Esophagus muscularis mucosa (tissue), 4 donors: ENCODE results near the gene SLC14A1. TPM values are rescaled to one million over a fixed set of nuclear protein-coding genes. Genes with fewer than 3 reads are reported as not detected.

Experiments
- DNase-seq: peaks from one replicate; pipeline ENCODE4 v3.0.0-alpha.2; 2017; ENCODE audit errors: extremely low spot score
- H3K27ac ChIP-seq, 4 donors: fragments of 200-600 bp; sonication (generic); replicated peaks in 1 of 4; 1 replicate in 3 of 4; 2 replicates in 1 of 4; pipeline ENCODE4 v1.5.1; 2016 to 2019; ENCODE audit warnings: mild to moderate bottlenecking in 1 of 4
- H3K27me3 ChIP-seq, 4 donors: fragments of 200-600 bp; sonication (generic); one replicate each; pipeline versions ENCODE4 v1.5.1 to v1.6.0; 2016 to 2019
- H3K36me3 ChIP-seq, 4 donors: fragments of 200-600 bp; sonication (generic); one replicate each; pipeline ENCODE4 v1.5.1; 2016 to 2019
- H3K4me1 ChIP-seq, 4 donors: fragments of 200-600 bp; sonication (generic); one replicate each; pipeline ENCODE4 v1.5.1; 2016 to 2019
- H3K4me3 ChIP-seq, 4 donors: fragments of 200-600 bp; sonication (generic); 1 replicate in 2 of 4; 2 replicates in 2 of 4; pipeline ENCODE4 v1.5.1; 2016 to 2019; ENCODE audit warnings: mild to moderate bottlenecking in 4 of 4, moderate library complexity in 1 of 4
- H3K9me3 ChIP-seq, 4 donors: fragments of 200-600 bp; sonication (generic); 1 replicate in 3 of 4; 2 replicates in 1 of 4; pipeline ENCODE4 v1.5.1; 2016 to 2019
- EP300 ChIP-seq: sonication (generic); formaldehyde crosslinking; IDR thresholded peaks from one replicate; pipeline ENCODE4 v1.6.1; 2017; ENCODE audit warnings: antibody characterized with exemption
- POLR2A ChIP-seq: fragments of 450-650 bp; IDR thresholded peaks from one replicate; pipeline ENCODE4 v1.6.1; 2017; ENCODE audit warnings: antibody characterized with exemption, moderate library complexity, mild to moderate bottlenecking, low read depth
- POLR2AphosphoS5 ChIP-seq, 2 donors: sonication (generic); formaldehyde crosslinking; IDR thresholded peaks; one replicate each; pipeline ENCODE4 v1.6.1; 2017; ENCODE audit warnings: antibody characterized with exemption in 2 of 2
- WGBS: methylation state at CpG from one replicate; pipeline ENCODE4 v1.1.5; 2018; 5-methylcytosine and 5-hydroxymethylcytosine counted together
- intact Hi-C: fragments of 100-400 bp; cut with DNase I; formaldehyde crosslinking; loops from one replicate; pipeline ENCODE4 v1.15.1; 2023
- total RNA-seq, 4 donors: library from RNA; depleted of rRNA; stranded (reverse); fragments of >200 nt; gene quantifications; one replicate each; pipeline versions ENCODE4 v1.1.0 to v1.2.1, GENCODE V29; 2016
- TF ChIP-seq, protein P1 (sequence below), 3 experiments: fragments of 200-600 bp in 2 of 3; fragments of 450-650 bp in 1 of 3; sonication (generic) in 2 of 3; IDR thresholded peaks; one replicate each; pipeline ENCODE4 v1.5.1; 2017 to 2019; ENCODE audit warnings: antibody characterized with exemption in 3 of 3, mild to moderate bottlenecking in 2 of 3, moderate library complexity in 1 of 3

Gene SLC14A1
- total RNA-seq, 4 donors from 2014 or later = 0.42 to 4.8 (median 1.5) TPM

- no peak for DNase-seq
- intact Hi-C loops = no loop called here
- WGBS = 89% methylated on average over 3 of the region's 5 CpGs
- no peak overlapping the region for H3K4me3 ChIP-seq
- peaks cover 0 to 2% (median 0%) of the 10 kb centered on the region in 4 donors for H3K27me3 ChIP-seq
- no peak overlapping the region for H3K27ac ChIP-seq
- no peaks in the 10 kb centered on the region for H3K36me3 ChIP-seq
- H3K9me3 ChIP-seq = no peaks in the 10 kb centered on the region
- TF ChIP-seq EP300 = no peak
- TF ChIP-seq, protein P1, sequence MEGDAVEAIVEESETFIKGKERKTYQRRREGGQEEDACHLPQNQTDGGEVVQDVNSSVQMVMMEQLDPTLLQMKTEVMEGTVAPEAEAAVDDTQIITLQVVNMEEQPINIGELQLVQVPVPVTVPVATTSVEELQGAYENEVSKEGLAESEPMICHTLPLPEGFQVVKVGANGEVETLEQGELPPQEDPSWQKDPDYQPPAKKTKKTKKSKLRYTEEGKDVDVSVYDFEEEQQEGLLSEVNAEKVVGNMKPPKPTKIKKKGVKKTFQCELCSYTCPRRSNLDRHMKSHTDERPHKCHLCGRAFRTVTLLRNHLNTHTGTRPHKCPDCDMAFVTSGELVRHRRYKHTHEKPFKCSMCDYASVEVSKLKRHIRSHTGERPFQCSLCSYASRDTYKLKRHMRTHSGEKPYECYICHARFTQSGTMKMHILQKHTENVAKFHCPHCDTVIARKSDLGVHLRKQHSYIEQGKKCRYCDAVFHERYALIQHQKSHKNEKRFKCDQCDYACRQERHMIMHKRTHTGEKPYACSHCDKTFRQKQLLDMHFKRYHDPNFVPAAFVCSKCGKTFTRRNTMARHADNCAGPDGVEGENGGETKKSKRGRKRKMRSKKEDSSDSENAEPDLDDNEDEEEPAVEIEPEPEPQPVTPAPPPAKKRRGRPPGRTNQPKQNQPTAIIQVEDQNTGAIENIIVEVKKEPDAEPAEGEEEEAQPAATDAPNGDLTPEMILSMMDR (IDR thresholded peaks at IDR 0.05) = no peak
- no peak for TF ChIP-seq POLR2A
- TF ChIP-seq POLR2AphosphoS5 (IDR thresholded peaks at IDR 0.05) = no peak
- H3K4me1 ChIP-seq = no peaks in the 10 kb centered on the region
Measured at GRCh38 chr18:45715212-45715780, 8.7 kb upstream of the SLC14A1 start.

DNA sequence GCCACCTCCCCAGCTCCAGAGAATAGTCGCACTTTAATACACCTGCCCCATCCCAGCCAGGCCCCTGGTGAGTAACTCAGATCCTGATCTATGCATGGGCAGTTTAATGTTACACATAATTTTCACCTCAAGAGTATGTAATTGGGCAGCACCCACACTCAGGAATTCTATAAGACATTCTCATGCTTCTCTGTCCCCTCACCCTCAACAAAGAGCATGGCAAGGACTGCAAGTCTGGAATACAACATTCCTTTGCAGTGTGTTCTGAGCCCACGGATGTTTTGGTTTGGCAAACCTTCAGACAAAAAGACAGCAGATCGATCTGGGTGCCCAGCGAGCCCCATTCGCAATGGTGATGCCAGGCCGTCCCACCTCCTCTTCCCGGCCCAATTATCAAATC, 4.9 kb upstream of the SLC14A1 start:
- DNase-seq = no peak
- Histone ChIP-seq H3K27me3 (peaks cover 0 to 12% (median 0%) of the 10 kb centered on the region in 4 donors), H3K36me3 (no peaks in the 10 kb centered on the region), H3K27ac (no peak overlapping the region), H3K9me3 (no peaks in the 10 kb centered on the region), H3K4me3 (no peak overlapping the region), H3K4me1 (peaks cover 0 to 3% (median 0%) of the 10 kb centered on the region in 4 donors)
- intact Hi-C loops = no loop called here
- TF ChIP-seq POLR2A = no peak
- TF ChIP-seq EP300 = no peak
- TF ChIP-seq POLR2AphosphoS5 (IDR thresholded peaks at IDR 0.05) = no peak
- TF ChIP-seq, protein P1 (IDR thresholded peaks at IDR 0.05) = no peak
- 94% methylated on average over 7 of the region's 7 CpGs for WGBS

DNA sequence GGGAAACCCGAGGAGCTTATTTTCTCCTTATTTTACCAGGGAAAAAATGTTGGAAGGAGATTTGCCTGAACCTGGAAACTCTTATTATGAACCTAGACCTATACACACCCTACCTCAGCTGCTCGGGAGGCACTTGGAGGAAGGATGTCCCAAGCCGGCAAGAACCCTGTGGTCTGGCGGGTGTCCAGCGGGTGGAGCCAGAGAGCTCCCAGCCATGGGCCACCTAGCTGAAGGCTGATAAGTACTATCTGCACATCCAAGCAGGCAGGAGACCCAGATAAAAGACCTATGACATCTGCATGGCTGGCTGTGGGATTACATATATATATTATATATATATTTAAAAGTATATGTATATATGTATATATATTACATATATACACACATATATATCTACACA, 1.1 kb upstream of the SLC14A1 start:
- intact Hi-C loops = no loop called here

GRCh38 chr18:45724601-45725000, 620 bp downstream of the SLC14A1 start:
- DNase-seq = no peak
- 64% methylated on average over 4 of the region's 4 CpGs for WGBS
- Histone ChIP-seq H3K27ac (no peak overlapping the region), H3K4me3 (no peak overlapping the region), H3K27me3 (peaks cover 0 to 12% (median 0%) of the 10 kb centered on the region in 4 donors), H3K36me3 (no peaks in the 10 kb centered on the region), H3K9me3 (no peaks in the 10 kb centered on the region), H3K4me1 (peaks cover 0 to 3% (median 0%) of the 10 kb centered on the region in 4 donors)
- intact Hi-C loops = no loop called here
- TF ChIP-seq EP300 (no peak), POLR2AphosphoS5 (IDR thresholded peaks at IDR 0.05) (no peak), POLR2A (no peak)
- TF ChIP-seq, protein P1 (IDR thresholded peaks at IDR 0.05) = no peak

More for the DNA sequence above, 1.1 kb upstream of the SLC14A1 start:
- 0% methylated on average over 5 of the region's 5 CpGs for WGBS
- DNase-seq = no peak
- Histone ChIP-seq H3K27ac (no peak overlapping the region), H3K4me3 (no peak overlapping the region), H3K9me3 (no peaks in the 10 kb centered on the region), H3K36me3 (no peaks in the 10 kb centered on the region), H3K27me3 (peaks cover 0 to 12% (median 0%) of the 10 kb centered on the region in 4 donors), H3K4me1 (peaks cover 0 to 3% (median 0%) of the 10 kb centered on the region in 4 donors)
- TF ChIP-seq POLR2AphosphoS5 (IDR thresholded peaks at IDR 0.05) = no peak
- no peak for TF ChIP-seq POLR2A
- TF ChIP-seq, protein P1 (IDR thresholded peaks at IDR 0.05) = peak; percentile 46 to 60 (median 53)
- TF ChIP-seq EP300 = no peak

GRCh38 chr18:45725336-45725735, 1.4 kb downstream of the SLC14A1 start:
- no peaks in the 10 kb centered on the region for H3K9me3 ChIP-seq
- H3K27me3 ChIP-seq = peaks cover 0 to 9% (median 0%) of the 10 kb centered on the region in 4 donors
- WGBS = 84% methylated on average over 3 of the region's 4 CpGs
- DNase-seq = no peak
- H3K36me3 ChIP-seq = no peaks in the 10 kb centered on the region
- H3K4me1 ChIP-seq = peaks cover 0 to 3% (median 0%) of the 10 kb centered on the region in 4 donors
- no peak for TF ChIP-seq EP300
- no peak for TF ChIP-seq POLR2AphosphoS5 (IDR thresholded peaks at IDR 0.05)
- TF ChIP-seq, protein P1 (IDR thresholded peaks at IDR 0.05) = no peak
- TF ChIP-seq POLR2A = no peak
- intact Hi-C loops = no loop called here
- no peak overlapping the region for H3K27ac ChIP-seq
- H3K4me3 ChIP-seq = no peak overlapping the region
